Liver (tissue), 3 donors: ENCODE measurements around the gene FRYL.

Source experiments
- CTCF ChIP-seq: fragments of 150-350 bp; IDR thresholded peaks from 2 replicates; pipeline ENCODE4 v1.5.1; 2017; ENCODE audit warnings: improper control_type of control experiment, low read depth, low read length; ENCODE audit not compliant: missing input control
- JUND ChIP-seq, 2 donors: IDR thresholded peaks; 2 replicates each; pipeline ENCODE4 v1.6.1; 2016; ENCODE audit warnings: antibody characterized with exemption in 2 of 2
- NR2F2 ChIP-seq: IDR thresholded peaks from 2 replicates; pipeline ENCODE4 v1.6.1; 2016; ENCODE audit warnings: antibody characterized with exemption
- RAD21 ChIP-seq, 2 donors: IDR thresholded peaks; 2 replicates each; pipeline ENCODE4 v1.6.1; 2016; ENCODE audit warnings: antibody characterized with exemption in 2 of 2, mild to moderate bottlenecking in 2 of 2
- TAF1 ChIP-seq: conservative IDR thresholded peaks from 2 replicates; pipeline ENCODE4 v1.6.1; 2016; ENCODE audit warnings: antibody characterized with exemption, mild to moderate bottlenecking
- TF ChIP-seq, protein P1 (sequence below): IDR thresholded peaks from 2 replicates; pipeline ENCODE4 v1.6.1; 2016; ENCODE audit warnings: antibody characterized with exemption
- TF ChIP-seq, protein P2 (sequence below): IDR thresholded peaks from 2 replicates; pipeline ENCODE4 v1.6.1; 2016; ENCODE audit warnings: antibody characterized with exemption
- TF ChIP-seq, protein P3 (sequence below): IDR thresholded peaks from 2 replicates; pipeline ENCODE4 v1.6.1; 2016; ENCODE audit warnings: antibody characterized with exemption, mild to moderate bottlenecking
- donor health status: healthy.
- donor health status: healthy.

DNA sequence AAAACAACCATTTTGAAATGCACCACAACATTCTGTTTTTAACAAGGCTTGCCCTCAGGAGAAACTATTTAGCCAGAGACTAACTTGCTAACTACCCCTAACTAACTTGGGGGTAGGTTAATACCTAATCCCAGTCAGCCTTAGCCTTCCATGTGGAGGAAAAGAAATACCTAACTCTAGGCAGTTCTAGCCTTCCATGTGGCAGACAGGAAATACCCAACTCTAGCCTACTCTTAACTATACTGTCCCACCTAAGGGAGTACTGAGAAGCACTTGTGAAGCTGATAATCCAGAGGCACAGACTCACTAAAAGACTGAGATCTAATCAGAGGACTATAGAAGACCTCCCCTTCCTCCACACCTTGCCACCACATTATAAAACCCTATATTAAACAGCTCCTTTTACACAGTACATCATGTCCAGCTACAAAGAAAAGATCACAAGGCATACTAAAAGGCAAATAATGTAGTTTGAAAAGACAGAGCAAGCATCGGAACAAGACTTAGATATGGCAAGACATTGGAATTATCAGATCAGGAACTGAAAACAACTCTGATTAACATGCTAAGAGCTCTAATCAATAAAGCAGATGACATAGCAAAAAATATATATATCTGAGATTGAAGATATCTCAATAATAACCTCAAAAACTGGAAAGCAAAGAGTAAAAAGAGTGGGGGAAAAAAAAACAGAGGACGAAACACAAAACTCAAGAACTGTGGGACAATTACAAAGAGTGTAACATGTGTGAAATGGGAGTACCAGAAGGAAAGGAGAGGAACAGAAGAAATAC, 52.2 kb downstream of the FRYL start:
- TF ChIP-seq CTCF (no peak), TAF1 (no peak), NR2F2 (no peak), RAD21 (IDR thresholded peaks at IDR 0.05) (no peak), JUND (IDR thresholded peaks at IDR 0.05) (no peak)
- TF ChIP-seq, protein P1, sequence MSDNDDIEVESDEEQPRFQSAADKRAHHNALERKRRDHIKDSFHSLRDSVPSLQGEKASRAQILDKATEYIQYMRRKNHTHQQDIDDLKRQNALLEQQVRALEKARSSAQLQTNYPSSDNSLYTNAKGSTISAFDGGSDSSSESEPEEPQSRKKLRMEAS: no peak
- TF ChIP-seq, protein P2, sequence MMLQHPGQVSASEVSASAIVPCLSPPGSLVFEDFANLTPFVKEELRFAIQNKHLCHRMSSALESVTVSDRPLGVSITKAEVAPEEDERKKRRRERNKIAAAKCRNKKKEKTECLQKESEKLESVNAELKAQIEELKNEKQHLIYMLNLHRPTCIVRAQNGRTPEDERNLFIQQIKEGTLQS: no peak
- TF ChIP-seq, protein P3, sequence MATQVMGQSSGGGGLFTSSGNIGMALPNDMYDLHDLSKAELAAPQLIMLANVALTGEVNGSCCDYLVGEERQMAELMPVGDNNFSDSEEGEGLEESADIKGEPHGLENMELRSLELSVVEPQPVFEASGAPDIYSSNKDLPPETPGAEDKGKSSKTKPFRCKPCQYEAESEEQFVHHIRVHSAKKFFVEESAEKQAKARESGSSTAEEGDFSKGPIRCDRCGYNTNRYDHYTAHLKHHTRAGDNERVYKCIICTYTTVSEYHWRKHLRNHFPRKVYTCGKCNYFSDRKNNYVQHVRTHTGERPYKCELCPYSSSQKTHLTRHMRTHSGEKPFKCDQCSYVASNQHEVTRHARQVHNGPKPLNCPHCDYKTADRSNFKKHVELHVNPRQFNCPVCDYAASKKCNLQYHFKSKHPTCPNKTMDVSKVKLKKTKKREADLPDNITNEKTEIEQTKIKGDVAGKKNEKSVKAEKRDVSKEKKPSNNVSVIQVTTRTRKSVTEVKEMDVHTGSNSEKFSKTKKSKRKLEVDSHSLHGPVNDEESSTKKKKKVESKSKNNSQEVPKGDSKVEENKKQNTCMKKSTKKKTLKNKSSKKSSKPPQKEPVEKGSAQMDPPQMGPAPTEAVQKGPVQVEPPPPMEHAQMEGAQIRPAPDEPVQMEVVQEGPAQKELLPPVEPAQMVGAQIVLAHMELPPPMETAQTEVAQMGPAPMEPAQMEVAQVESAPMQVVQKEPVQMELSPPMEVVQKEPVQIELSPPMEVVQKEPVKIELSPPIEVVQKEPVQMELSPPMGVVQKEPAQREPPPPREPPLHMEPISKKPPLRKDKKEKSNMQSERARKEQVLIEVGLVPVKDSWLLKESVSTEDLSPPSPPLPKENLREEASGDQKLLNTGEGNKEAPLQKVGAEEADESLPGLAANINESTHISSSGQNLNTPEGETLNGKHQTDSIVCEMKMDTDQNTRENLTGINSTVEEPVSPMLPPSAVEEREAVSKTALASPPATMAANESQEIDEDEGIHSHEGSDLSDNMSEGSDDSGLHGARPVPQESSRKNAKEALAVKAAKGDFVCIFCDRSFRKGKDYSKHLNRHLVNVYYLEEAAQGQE: no peak
